ENCODE data around the gene NHERF1.

NHERF1 gene

DNA sequence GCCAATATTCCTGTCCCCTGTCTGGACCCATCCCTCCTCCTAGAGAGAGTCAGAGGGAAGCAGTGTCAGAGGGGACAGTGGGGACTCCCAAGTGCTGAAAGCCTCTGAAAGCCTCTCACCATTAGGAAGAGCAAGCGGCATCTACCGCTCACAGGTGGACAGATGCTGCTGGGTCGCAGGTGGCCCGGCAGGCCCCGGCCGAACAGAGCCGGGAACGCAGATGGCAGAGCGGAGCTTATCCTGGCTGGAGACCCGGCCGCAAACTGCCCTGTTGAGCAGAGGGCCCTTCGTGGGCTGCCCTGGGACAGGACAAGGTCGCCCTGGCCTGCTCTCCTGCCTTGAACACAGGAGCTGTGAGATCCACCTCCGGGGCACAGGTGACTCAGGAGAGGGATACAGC is 50.7 kb downstream of the NHERF1 start:
- Histone ChIP-seq H3K36me3 (ENCODE audit: insufficient read depth, low read length) (peaks cover 13% of the 10 kb centered on the region), H3K9ac (ENCODE audit: low read length) (no peak overlapping the region), H3K4me2 (ENCODE audit: low read length) (no peak overlapping the region), H3K27me3 (ENCODE audit: insufficient read depth, low read length) (no peaks in the 10 kb centered on the region), H3K4me3 (ENCODE audit: low read depth, low read length, poor library complexity, severe bottlenecking) (no peak overlapping the region), H3K4me1 (ENCODE audit: insufficient read depth, low read length, severe bottlenecking) (no peaks in the 10 kb centered on the region), H3K9me2 (ENCODE audit: low read depth, low read length) (no peaks in the 10 kb centered on the region), H3K9me3 (ENCODE audit: low read length) (no peaks in the 10 kb centered on the region), H3K27ac (ENCODE audit: low read depth, low read length, poor library complexity, severe bottlenecking) (no peak overlapping the region), H2AFZ (ENCODE audit: low read length) (no peak overlapping the region), H4K20me1 (ENCODE audit: insufficient read depth, low read length) (no peaks in the 10 kb centered on the region), H3K79me2 (ENCODE audit: insufficient read depth, low read length) (no peaks in the 10 kb centered on the region), H3F3A (ENCODE audit: insufficient read depth, low read length) (no peaks in the 10 kb centered on the region)
- no peak for TF ChIP-seq EZH2 (IDR thresholded peaks at IDR 0.05; ENCODE audit: borderline replicate concordance, low read length)
- TF ChIP-seq, protein P1, sequence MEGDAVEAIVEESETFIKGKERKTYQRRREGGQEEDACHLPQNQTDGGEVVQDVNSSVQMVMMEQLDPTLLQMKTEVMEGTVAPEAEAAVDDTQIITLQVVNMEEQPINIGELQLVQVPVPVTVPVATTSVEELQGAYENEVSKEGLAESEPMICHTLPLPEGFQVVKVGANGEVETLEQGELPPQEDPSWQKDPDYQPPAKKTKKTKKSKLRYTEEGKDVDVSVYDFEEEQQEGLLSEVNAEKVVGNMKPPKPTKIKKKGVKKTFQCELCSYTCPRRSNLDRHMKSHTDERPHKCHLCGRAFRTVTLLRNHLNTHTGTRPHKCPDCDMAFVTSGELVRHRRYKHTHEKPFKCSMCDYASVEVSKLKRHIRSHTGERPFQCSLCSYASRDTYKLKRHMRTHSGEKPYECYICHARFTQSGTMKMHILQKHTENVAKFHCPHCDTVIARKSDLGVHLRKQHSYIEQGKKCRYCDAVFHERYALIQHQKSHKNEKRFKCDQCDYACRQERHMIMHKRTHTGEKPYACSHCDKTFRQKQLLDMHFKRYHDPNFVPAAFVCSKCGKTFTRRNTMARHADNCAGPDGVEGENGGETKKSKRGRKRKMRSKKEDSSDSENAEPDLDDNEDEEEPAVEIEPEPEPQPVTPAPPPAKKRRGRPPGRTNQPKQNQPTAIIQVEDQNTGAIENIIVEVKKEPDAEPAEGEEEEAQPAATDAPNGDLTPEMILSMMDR (IDR thresholded peaks at IDR 0.05; ENCODE audit: low read length): no peak

DNA sequence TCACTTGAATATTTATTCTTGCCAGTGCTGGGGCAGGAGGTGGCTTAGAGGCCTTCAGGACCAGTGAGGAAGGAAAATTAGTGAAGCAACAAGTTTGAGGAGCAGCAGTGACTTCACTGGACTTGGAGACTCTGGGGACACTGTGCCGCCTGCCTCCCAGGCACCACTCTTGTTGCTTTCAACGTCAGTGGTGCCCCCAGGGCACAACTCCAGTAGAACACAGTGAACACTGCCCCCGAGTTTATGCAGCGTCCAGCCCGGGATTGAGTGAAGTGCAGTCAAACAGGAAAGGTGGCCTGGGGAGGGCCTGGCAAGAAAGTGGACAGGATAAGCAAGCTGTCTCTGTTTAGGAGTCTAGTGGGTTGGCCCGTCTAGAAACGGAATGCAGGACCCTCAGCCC is 52.1 kb downstream of the NHERF1 start:
- H3K27ac ChIP-seq (ENCODE audit: low read depth, low read length, poor library complexity, severe bottlenecking): no peak overlapping the region
- H3K36me3 ChIP-seq (ENCODE audit: insufficient read depth, low read length): peaks cover 7% of the 10 kb centered on the region
- H3K4me1 ChIP-seq (ENCODE audit: insufficient read depth, low read length, severe bottlenecking): no peaks in the 10 kb centered on the region
- H3F3A ChIP-seq (ENCODE audit: insufficient read depth, low read length): no peaks in the 10 kb centered on the region
- H4K20me1 ChIP-seq (ENCODE audit: insufficient read depth, low read length): no peaks in the 10 kb centered on the region
- no peaks in the 10 kb centered on the region for H3K79me2 ChIP-seq (ENCODE audit: insufficient read depth, low read length)
- H3K9ac ChIP-seq (ENCODE audit: low read length): no peak overlapping the region
- no peak overlapping the region for H2AFZ ChIP-seq (ENCODE audit: low read length)
- H3K4me3 ChIP-seq (ENCODE audit: low read depth, low read length, poor library complexity, severe bottlenecking): no peak overlapping the region
- TF ChIP-seq, protein P1 (IDR thresholded peaks at IDR 0.05; ENCODE audit: low read length): no peak
- no peak for TF ChIP-seq EZH2 (IDR thresholded peaks at IDR 0.05; ENCODE audit: borderline replicate concordance, low read length)
- no peaks in the 10 kb centered on the region for H3K9me2 ChIP-seq (ENCODE audit: low read depth, low read length)
- no peak overlapping the region for H3K4me2 ChIP-seq (ENCODE audit: low read length)
- H3K27me3 ChIP-seq (ENCODE audit: insufficient read depth, low read length): no peaks in the 10 kb centered on the region
- H3K9me3 ChIP-seq (ENCODE audit: low read length): no peaks in the 10 kb centered on the region

DNA sequence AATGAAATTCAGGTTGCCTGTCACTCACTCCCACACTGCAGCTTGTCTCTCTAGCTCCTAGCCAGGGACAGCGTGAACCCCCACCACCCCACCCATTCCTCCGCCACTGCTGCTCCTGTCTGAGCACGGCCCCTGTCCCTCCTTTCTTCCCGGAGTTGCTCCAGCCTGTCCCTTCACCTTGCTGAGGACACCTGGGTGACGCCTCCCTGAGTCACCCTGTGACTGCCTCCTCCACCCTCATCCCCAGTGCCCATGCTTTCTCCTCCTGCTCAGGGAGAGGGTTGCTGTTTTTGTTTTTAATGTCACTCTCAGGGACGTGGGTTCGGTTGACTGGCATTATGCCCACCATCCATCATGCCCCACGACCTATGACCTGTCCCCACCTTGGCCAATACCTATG is 53.5 kb downstream of the NHERF1 start:
- no peaks in the 10 kb centered on the region for H3K27me3 ChIP-seq (ENCODE audit: insufficient read depth, low read length)
- H4K20me1 ChIP-seq (ENCODE audit: insufficient read depth, low read length): no peaks in the 10 kb centered on the region
- H3K9me3 ChIP-seq (ENCODE audit: low read length): no peaks in the 10 kb centered on the region
- no peak overlapping the region for H3K9ac ChIP-seq (ENCODE audit: low read length)
- H3K4me3 ChIP-seq (ENCODE audit: low read depth, low read length, poor library complexity, severe bottlenecking): no peak overlapping the region
- H3K4me2 ChIP-seq (ENCODE audit: low read length): no peak overlapping the region
- H3K27ac ChIP-seq (ENCODE audit: low read depth, low read length, poor library complexity, severe bottlenecking): no peak overlapping the region
- H3K9me2 ChIP-seq (ENCODE audit: low read depth, low read length): no peaks in the 10 kb centered on the region
- H3F3A ChIP-seq (ENCODE audit: insufficient read depth, low read length): no peaks in the 10 kb centered on the region
- H3K79me2 ChIP-seq (ENCODE audit: insufficient read depth, low read length): no peaks in the 10 kb centered on the region
- H3K36me3 ChIP-seq (ENCODE audit: insufficient read depth, low read length): peaks cover 6% of the 10 kb centered on the region
- no peak overlapping the region for H2AFZ ChIP-seq (ENCODE audit: low read length)
- no peak for TF ChIP-seq EZH2 (IDR thresholded peaks at IDR 0.05; ENCODE audit: borderline replicate concordance, low read length)
- TF ChIP-seq, protein P1 (IDR thresholded peaks at IDR 0.05; ENCODE audit: low read length): no peak
- no peaks in the 10 kb centered on the region for H3K4me1 ChIP-seq (ENCODE audit: insufficient read depth, low read length, severe bottlenecking)

Data from OCI-LY1 (cell line).